Peyer's patch (tissue), 4 donors: ENCODE results near the gene HECTD4.
"Not testable (repeated sequence)": the region's sequence is repeated elsewhere in the genome, so short reads cannot be mapped to it uniquely, and the experiment has no call there.

Experiments
- POLR2A ChIP-seq, 2 donors: fragments of 450-650 bp; IDR thresholded peaks; one replicate each; pipeline ENCODE4 v1.5.1; 2017; ENCODE audit warnings: antibody characterized with exemption in 2 of 2, mild to moderate bottlenecking in 2 of 2, moderate library complexity in 2 of 2
- TF ChIP-seq, protein P1 (sequence below), 6 experiments: fragments of 450-650 bp in 4 of 6; fragments of 200-600 bp in 2 of 6; sonication (generic) in 1 of 6; IDR thresholded peaks; one replicate each; pipeline ENCODE4 v1.5.1; 2017 to 2019; ENCODE audit warnings: antibody characterized with exemption in 6 of 6, mild to moderate bottlenecking in 3 of 6, moderate library complexity in 1 of 6

DNA sequence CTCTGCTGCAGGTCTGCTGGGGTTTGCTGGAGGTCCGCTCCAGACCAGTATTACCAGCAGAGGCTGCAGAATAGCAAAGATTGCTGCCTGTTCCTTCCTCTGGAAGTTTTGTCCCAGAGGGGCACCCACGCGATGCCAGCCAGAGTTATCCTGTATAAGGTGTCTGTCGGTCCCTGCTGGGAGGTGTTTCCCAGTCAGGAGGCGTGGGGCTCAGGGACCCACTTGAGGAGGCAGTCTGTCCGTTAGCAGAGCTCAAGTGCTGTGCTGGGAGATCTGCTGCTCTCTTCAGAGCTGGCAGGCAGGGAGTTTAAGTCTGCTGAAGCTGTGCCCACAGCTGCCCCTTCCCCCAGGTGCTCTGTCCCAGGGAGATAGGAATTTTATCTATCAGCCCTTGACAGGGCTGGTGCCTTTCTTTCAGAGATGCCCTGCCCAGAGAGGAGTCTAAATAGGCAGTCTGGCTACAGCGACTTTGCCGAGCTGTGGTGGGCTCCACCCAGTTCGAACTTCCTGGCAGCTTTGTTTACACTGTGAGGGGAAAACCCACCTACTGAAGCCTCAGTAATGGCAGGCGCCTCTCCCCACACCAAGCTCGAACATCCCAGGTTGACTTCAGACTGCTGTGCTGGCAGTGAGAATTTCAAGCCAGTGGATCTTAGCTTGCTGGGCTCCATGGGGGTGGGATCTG is 223.6 kb downstream of the HECTD4 start:
- TF ChIP-seq, protein P1, sequence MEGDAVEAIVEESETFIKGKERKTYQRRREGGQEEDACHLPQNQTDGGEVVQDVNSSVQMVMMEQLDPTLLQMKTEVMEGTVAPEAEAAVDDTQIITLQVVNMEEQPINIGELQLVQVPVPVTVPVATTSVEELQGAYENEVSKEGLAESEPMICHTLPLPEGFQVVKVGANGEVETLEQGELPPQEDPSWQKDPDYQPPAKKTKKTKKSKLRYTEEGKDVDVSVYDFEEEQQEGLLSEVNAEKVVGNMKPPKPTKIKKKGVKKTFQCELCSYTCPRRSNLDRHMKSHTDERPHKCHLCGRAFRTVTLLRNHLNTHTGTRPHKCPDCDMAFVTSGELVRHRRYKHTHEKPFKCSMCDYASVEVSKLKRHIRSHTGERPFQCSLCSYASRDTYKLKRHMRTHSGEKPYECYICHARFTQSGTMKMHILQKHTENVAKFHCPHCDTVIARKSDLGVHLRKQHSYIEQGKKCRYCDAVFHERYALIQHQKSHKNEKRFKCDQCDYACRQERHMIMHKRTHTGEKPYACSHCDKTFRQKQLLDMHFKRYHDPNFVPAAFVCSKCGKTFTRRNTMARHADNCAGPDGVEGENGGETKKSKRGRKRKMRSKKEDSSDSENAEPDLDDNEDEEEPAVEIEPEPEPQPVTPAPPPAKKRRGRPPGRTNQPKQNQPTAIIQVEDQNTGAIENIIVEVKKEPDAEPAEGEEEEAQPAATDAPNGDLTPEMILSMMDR (IDR thresholded peaks at IDR 0.05), result not testable (repeated sequence)
- not testable (repeated sequence) for TF ChIP-seq POLR2A (IDR thresholded peaks at IDR 0.05)
